ENCODE measurements around the gene WDFY4. TPM values are rescaled to one million over a fixed set of nuclear protein-coding genes. Genes with fewer than 3 reads are reported as not detected.

The WDFY4 gene
- total RNA-seq, 1 donor from 2014 or later = 6.4 TPM

Small RNA genes lying within 50 kb of the gene (microRNA-seq; reads per million reads assigned to microRNA genes)
- not detected for gene MIR4294 (ENCODE audit: borderline number of aligned reads, borderline replicate concordance)

Small RNA genes lying within 50 kb of the gene (small RNA-seq; reads per million reads assigned to genes)
- not detected for gene MIR4294

Other genes starting within 250 kb of the WDFY4 start
- 3.2 TPM for gene ARHGAP22, start 79.8 kb upstream of the WDFY4 start, total RNA-seq